T-helper 1 cell (primary cell): Measurements from ENCODE around the gene CCDC8.
"Not testable (repeated sequence)": the region's sequence is repeated elsewhere in the genome, so short reads cannot be mapped to it uniquely, and the experiment has no call there.

Experiments
- DNase-seq, 5 donors: peaks; one replicate each; pipeline ENCODE4 v3.0.0-alpha.2; 2012 to 2020

The CCDC8 gene

GRCh38 chr19:46402725-46403124 lies 10.6 kb downstream of the CCDC8 start:
- DNase-seq: no peak

- not testable (repeated sequence) for DNase-seq
Observed at GRCh38 chr19:46397801-46398479, 15.4 kb downstream of the CCDC8 start.

- DNase-seq: no peak
Observed at GRCh38 chr19:46394402-46394797, 19.0 kb downstream of the CCDC8 start.

GRCh38 chr19:46393456-46394401 lies 19.6 kb downstream of the CCDC8 start:
- no peak for DNase-seq

GRCh38 chr19:46392837-46393236 lies 20.5 kb downstream of the CCDC8 start:
- no peak for DNase-seq

GRCh38 chr19:46392252-46392801 lies 21.0 kb downstream of the CCDC8 start:
- DNase-seq: no peak

GRCh38 chr19:46391296-46392251 lies 21.8 kb downstream of the CCDC8 start:
- no peak for DNase-seq

- no peak for DNase-seq
Observed at GRCh38 chr19:46390866-46391265, 22.5 kb downstream of the CCDC8 start.

- no peak for DNase-seq
Observed at GRCh38 chr19:46390121-46390858, 23.1 kb downstream of the CCDC8 start.

GRCh38 chr19:46388311-46389095 lies 24.9 kb downstream of the CCDC8 start:
- no peak for DNase-seq

- no peak for DNase-seq
Observed at GRCh38 chr19:46387713-46388130, 25.6 kb downstream of the CCDC8 start.

GRCh38 chr19:46386996-46387712 lies 26.2 kb downstream of the CCDC8 start:
- no peak for DNase-seq

GRCh38 chr19:46386151-46386550 lies 27.2 kb downstream of the CCDC8 start:
- no peak for DNase-seq

GRCh38 chr19:46385636-46386035 lies 27.7 kb downstream of the CCDC8 start:
- no peak for DNase-seq

GRCh38 chr19:46384396-46384795 lies 29.0 kb downstream of the CCDC8 start:
- DNase-seq: no peak

- no peak for DNase-seq
Observed at GRCh38 chr19:46383846-46384245, 29.5 kb downstream of the CCDC8 start.

GRCh38 chr19:46383171-46383815 lies 30.1 kb downstream of the CCDC8 start:
- no peak for DNase-seq

- DNase-seq: no peak
Observed at GRCh38 chr19:46381756-46382345, 31.5 kb downstream of the CCDC8 start.

- no peak for DNase-seq
Observed at GRCh38 chr19:46381346-46381745, 32.0 kb downstream of the CCDC8 start.
